GM21390 (cell line): ENCODE data around the gene PRM1.

Experiments used
- ATAC-seq: cut with Tn5 transposase; IDR thresholded peaks from one replicate; pipeline ENCODE4 v1.9.1; 2021; ENCODE audit not compliant: unreplicated experiment

The PRM1 gene

DNA sequence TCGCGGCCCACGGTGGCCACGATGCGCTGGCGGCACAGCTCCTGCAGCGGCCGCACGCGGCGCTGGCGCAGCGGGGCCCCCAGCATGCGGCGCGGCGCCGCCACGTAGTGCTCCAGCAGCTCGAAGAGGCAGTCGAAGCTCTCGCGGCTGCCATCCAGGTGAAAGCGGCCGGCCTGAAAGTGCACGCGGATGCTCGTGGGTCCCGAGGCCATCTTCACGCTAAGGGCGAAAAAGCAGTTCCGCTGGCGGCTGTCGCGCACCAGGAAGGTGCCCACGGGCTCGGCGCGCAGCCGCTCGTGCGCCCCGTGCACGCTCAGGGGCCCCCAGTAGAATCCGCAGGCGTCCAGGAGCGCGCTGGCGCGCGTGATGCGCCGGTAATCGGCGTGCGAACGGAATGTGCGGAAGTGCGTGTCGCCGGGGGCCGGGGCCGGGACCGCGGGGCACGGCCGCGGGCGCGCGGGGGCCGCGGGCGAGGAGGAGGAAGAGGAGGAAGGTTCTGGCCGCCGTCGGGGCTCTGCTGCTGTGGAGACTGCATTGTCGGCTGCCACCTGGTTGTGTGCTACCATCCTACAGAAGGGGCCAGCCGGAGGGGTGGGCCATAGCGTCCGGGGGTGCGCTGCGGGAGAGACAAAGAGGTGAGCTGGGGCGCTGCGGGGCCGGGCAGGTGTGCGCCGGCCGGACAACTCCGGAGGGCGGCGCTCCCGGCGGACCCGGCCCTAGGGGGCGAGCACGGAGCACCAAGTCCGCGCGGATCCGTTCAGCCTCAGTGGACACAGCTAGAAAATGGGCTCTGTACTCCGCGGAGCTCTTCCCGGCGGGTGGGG lies 26.0 kb downstream of the PRM1 start:
- ATAC-seq, result no peak

DNA sequence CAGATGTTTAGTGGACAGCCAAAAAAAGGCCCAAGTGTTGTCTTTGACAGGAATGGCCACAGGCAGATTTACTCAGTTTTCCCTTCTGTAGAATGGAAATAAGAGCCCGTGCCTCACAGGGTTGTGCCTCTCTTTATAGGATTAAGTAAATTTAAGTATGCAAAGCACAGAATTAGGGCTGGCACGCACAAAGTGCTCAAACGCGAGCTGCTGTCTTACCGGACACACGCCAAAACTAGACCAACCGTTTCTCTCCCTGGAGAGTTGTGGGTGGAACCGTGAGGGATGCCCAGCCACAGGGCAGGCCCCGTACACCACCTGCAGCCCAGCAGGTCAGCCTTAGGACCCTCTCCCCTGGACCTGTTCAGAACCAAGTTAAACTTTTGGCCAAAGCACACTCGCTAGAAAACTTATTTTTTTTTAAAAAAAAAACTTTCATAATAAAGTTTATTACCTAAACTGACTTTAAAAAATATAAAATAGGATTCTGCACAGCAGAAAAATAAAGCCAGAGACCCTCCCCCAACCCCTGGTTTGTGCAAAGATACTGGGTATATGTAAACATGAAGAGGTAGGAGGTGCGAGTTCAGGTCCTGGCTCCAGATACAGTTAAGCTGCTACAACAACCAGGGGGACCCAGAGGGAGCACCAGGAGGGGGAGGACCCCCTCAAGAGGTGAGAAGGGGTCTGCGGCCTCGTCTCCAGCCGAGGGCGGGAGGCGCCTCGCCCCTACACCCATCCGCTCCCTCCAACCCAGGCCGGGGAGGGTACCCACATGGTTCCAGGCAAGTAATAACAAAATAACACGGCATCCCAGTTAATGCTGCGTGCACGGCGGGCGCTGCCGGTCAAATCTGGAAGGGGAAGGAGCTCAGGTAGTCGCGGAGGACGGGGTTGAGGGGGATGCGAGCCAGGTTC lies 26.9 kb downstream of the PRM1 start:
- no peak for ATAC-seq

DNA sequence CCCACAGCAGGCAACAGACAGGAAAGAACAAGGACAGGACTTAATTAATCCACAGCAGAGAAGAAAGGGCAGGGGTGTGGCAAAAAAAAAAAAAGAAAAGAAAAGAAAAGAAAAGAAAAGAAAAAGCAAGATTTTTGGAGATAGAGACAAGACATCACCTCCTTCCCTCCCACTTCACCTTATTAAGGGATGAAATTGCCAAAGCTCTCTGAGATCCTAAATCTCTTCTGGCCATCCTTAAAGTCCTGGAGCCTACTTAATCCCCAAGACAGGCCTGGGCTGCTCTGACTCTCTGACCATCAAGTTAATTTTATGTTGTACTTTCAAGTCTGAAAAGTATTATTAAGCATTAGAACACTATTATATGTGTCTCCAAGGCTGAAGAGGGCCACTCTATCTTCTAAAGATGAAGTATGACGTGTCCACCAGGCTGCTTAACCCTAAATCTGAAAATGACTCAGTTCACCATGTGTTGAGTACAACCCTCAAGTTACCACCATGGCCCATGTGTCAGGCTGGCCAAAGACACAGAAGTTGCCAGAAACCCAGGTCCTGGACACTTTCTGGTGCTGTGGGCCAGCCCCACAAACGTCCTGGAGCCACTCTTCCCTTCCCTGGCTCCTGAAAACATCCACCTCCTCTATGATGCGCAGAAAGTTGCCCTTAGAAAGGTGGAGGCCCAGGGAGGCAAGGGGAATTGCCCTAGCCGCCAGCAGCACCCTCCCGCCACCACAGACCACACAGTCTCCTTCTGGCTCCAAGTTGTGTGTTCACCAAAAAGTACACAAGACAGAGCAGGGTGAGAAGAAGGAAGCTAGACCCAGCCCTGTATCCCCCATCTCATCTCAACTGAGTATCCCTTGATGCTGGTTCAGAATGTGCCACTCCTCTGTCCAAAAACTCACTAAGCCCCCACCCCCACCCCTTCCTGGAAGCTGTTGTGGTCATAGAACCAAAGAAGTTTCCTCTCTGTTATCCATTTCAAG lies 27.8 kb downstream of the PRM1 start:
- no peak for ATAC-seq

DNA sequence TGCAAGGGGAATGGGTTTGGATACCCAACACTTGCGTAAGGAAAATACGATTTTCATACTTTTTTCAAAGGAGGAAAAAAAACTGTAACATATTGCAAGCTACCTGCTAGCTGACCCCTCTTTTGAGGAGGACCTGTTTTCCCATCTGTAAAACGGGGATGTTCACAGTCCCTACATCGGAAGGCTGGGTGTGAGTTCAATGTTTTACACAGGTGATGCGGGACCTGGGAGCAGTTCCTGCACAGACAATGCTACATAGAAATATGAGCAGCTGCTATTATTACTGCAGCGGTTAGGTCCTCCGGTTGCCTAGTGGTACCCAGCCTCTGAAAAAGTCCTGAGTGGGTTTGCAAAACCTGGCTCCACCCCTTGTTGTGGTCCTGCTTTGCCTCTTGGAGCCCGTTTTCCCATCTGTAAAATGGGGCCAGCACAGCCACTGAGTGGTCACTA lies 28.6 kb downstream of the PRM1 start:
- ATAC-seq, result no peak

DNA sequence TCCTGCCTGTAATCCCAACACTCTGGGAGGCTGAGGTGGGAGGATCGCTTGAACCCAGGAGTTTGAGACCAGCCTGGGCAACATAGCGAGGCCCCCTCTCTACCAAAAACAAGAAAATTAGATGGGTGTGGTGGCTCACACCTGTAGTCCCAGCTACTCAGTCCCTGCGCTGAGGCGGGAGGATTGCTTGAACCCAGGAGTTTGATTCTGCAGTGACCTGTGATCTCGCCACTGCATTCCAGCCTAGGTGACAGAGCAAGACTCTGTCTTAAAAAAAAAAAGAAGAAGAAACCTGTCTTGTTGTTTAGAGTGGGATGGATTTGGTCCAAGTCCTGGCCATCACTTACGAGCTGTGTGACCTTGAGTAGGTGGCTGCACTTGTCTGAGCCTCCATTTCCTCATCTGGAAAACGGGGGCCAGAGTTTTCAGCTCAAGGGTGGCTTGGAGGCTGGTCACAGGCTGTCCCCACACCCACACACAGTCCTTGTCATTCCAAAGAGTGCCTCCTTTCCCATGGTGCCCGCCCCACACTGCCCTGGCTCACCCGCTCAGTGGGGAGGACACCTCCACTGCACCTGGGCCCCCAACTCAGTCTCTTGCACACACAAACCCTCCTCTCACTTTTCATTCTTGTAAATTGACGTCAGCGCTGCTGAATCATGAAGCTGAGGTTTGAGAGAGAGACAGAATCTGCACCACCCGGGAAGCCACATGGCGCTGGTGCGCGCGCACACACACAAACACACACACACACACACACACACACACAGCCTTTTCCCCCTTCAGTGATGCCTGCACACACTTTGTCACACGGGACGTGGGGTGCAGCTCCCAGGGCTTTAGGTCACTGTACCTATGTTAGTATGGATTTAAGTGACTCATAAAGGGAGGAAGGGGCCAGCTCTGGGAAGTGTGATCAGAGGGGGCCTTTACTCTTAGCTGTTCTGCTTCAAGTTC lies 29.3 kb downstream of the PRM1 start:
- ATAC-seq, result no peak

DNA sequence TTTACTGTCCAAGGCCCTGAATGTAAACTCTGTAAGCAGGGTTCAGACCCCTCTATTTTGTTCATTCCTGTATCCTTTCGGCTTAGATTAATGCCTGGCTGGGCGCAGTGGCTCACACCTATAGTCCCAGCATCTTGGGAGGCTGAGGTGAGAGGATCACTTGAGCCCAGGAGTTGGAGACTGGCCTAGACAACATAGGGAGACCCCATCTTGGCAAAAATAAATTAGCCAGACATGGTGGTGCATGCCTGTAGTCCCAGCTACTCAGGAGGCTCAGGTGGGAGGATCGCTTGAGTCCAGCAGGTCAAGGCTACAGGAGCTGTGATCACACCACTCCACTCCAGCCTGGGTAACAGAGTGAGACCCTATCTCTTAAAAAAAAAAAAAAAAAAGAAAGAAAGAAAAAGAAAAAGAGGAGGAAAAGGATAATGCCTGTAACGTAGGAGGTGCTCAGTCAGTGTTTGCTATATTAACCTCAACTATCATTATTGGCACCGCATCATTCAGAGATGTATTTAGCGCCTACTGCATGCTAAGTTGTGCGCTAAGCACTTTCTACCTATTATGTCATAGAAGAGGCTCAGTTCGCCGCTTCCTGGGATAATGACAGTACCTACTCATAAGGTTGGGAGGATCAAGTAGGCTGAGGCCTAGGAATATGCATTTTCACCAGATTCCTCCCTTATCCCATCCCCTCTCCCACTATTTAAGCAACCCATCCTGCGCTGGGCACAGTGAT lies 30.2 kb downstream of the PRM1 start:
- ATAC-seq, result no peak

DNA sequence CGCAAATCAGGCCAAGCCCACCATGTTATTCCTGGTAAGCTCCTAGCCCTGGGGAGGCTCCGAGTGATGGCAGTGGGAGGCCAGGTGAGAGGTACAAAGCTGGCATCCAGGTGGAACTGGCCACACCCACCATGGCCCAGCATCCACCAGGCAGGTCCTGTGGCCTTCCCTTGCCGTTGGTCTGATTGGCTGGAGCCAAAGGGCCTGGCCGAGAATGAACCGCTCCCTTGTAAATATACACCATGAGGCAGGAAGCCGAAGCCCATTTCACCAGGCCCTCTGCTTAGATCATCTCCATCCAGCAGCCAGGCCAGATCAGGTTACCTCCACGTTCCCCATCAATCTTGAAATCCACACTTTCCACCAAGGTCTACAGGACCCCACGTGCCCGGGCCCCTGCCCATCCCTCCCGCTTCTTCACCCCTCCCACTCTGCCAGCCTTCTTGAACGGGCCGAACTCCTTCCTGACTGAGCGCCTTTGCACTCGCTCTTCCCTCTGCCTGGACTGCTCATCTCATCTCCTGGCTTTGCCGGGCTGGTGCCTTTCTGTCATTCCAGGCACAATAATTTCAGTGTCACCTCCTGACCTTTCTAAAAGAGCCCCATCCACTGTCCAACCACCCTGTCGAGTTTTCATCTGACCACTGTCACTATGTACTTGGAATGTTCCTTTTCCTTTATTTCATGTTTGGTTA lies 30.9 kb downstream of the PRM1 start:
- ATAC-seq, result no peak

DNA sequence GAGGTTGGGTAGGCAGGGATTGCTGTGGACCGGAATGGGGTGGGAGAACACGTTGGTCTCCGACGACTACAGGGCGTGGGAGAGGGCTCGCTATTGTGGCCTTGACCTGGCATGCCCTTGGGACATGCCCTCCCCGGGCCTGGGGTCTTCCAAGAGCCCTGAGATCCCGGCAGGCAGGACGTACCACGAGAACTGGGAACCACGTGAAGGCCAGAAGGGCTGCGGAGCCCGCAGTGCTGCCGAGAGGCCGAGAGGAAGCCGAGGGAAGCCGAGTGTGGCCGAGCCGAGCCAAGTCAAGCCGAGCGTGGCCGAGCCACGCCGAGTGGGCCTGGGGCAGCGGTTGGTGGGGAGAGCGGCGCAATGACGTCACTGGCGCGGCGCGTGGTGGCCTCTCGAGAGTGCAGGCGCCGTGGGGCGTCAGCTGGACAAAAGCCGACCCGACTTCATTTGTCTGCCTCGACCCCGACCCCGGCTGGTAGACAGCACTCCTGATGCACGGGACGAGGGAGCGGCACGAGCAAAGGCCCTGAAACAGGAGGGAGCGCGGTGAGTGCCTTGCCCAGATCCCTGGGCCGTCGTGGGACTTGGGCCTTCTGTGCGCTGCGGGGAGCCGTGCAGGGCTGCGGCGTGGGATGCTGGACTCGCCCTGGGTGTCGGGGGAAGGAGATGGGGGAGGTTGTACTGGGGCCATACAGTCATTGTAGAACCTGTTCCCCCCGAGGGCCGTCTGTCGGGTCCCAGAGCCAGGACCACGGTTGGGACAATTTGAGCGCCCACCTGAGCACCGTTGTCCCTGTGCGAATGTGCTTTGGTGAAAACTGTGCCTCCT lies 31.7 kb downstream of the PRM1 start:
- ATAC-seq, result no peak

DNA sequence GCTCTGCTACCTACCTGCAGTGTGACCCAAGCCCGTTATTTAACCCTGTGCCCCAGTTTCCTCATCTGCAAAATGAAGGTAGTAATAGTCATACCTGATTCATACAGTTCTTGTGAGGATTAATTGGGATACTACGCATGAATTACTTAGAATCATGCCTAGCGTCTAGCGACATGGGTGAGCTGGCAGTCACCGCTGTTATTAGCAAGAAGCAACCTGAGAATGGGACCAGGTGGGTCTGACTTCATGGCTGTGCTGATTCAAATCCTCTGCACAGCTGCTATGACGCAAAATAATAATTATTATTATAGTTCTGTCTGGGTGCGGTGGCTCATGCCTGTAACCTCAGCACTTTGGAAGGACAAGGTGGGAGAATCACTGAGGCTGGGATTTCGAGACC lies 33.0 kb downstream of the PRM1 start:
- ATAC-seq, result no peak

DNA sequence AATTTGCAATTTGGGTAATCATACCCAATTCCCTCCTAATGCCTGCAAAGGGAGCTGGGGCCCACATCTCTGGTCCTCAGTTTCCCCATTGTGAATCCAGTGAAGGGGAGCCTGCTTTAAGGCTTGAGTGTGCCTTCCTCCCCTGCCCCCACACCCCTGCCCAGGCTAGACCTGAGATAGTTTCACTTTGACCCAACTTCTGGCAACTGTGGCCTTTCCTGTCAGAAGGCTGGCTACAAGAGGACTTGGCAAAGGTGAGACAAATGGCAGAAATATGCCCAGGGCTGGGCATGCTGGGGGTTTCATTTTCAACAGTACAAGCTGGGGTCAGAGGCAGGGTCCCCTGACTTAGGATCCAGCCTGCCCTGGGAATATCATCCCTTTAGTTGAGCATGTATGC lies 35.1 kb downstream of the PRM1 start:
- ATAC-seq, result no peak

DNA sequence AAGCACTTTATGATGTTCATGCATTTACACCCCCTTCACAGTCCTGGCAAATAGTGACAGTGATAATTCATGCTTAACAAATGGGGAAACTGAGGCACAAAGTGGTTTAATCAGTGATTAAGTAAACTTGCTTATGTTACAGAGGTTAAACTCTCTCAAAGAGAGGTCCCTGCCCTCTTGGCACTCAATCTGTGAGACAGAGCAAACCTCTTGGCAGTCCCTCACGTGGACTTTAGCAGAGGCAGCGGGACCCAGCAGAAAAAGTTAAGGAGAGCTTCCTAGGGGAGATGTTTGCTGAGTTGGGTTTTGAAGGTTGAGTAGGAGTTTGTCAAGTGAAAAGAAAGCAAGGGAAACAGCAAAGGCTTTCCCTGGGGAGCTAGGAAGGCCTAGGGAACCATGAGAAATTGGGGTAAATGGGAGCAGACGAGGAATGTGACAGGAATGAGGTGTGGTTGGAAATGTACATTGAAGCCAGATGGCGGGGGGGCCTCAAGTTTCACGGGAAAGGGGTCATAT lies 35.9 kb downstream of the PRM1 start:
- ATAC-seq, result no peak

DNA sequence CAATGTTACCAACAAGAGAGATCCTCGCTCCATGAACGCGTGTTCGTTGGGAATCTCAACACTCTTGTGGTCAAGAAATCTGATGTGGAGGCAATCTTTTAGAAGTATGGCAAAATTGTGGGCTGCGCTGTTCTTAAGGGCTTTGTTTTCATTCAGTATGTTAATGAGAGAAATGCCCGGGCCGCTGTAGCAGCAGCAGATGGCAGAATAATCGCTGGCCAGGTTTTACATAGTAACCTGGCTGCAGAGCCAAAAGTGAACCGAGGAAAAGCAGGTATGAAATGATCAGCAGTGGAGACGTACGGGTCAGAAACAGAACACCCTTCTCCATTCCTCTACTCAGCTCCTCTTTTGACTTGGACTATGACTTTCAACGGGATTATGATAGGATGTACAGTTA lies 38.5 kb downstream of the PRM1 start:
- ATAC-seq, result no peak

DNA sequence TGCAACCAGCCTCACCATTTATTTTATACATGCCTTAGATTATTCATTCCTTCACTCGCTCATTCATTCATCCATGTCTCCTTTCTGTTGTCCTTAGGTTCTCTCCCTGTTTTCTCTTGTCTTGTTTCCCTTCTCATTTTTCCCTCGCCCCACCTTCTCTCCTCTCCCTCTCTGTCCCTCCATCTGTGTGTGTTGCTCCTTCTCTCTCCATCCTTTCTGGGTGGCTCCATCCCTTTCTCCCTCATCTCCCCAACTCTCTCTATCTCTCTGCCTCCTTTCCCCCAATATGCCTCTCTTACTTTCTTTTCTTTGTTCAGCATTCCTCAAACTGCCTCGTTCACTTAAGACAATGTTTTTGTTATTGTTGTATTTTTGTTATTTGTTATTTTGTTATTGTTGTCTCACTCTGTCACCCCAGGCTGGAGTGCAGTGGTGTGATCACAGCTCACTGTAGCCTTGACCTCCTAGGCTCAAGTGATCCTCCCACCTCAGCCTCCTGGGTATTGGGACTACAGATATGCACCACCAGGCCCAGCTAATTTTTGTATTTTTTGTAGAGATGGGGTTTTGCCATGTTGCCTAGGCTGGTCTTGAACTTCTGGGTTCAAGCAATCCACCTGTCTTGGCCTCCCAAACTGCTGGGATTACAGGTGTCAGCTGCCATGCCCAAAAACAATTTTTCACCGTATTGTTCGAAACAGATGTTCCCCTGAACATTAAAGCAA lies 39.5 kb downstream of the PRM1 start:
- ATAC-seq, result no peak

DNA sequence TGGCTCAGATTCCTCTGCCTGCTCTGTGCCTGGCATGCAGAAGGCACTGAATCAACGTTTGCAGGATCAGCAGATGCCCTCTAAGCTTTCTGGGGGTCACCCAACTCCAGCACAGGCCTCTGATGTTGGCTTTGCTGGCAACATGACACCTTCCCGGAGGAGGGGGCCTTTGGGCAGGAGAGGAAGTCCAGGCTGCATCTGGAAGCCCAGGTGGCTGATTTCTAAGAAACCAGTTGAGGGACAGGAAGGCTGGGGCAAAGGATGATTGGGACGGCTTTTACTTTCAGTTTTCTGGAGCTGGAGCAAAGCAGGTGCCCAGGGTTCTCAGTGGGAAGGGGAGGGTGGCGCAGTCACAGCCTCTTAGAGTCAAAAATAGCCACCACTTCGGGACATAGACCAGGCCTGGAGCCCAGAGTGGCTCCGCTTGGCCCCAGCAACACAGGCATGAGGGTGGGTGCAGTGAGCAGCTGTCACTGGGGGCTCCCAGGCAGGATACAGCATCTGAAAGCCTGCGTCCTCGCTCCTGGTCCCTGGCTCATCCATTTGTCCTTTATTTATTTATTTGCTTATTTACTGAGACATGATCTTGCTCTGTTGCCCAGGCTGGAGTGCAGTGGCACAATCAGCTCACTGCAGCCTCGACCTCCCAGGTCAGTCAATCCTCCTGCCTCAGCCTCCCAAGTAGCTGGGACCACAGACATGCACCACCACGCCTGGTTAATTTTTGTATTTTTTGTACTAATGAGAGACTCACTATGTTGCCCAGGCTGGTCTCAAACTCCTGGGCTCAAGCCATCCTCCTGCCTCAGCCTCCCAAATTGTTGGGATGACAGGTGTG lies 40.3 kb downstream of the PRM1 start:
- no peak for ATAC-seq

DNA sequence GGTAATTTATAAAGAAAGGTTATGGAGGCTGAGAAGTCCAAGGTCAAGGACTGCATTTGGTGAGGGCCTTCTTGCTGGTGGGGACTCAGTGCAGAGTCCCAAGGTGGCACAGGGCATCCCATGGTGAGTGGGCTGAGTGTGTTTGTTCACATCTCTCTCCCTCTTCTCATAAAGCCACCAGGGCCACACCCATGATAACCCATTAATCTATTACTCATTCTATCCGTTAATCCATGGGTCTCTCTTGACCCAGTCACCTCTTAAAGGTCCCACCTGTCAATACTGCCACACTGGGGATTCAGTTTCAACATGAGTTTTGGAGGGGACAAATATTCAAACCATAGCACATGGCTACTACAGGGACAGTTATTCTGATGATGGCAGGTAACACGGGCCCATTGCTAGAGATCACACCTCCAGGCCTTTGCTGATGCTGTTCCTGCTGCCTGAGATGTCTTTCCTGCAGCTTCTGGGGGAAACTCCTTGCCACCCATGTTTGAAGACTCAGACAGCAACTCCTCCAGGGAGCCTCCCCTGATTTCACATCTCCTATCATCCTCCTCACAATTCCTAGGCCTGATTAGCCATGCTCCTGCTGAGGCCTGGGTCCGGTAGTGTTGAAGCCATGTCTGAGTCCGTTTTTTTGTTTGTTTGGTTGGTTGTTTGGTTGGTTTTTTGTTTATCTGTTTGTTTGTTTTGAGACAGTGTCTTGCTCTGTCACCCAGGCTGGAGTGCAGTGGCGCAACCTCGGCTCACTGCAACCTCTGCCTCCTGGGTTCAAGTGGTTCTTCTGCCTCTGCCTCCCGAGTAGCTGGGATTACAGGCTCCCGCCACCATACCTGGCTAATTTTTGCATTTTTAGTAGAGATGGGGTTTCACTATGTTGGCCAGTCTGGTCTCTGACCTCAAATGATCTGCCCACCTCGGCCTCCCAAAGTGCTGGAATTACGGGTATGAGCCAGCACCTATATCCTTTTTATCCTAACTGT lies 41.2 kb downstream of the PRM1 start:
- no peak for ATAC-seq
